ENCODE data around the gene HBA1. TPM values are rescaled to one million over a fixed set of nuclear protein-coding genes. Genes with fewer than 3 reads are reported as not detected.

The HBA1 gene
- total RNA-seq, 4 donors from 2014 or later = 11.9 to 71.7 (median 41.0) TPM

DNA sequence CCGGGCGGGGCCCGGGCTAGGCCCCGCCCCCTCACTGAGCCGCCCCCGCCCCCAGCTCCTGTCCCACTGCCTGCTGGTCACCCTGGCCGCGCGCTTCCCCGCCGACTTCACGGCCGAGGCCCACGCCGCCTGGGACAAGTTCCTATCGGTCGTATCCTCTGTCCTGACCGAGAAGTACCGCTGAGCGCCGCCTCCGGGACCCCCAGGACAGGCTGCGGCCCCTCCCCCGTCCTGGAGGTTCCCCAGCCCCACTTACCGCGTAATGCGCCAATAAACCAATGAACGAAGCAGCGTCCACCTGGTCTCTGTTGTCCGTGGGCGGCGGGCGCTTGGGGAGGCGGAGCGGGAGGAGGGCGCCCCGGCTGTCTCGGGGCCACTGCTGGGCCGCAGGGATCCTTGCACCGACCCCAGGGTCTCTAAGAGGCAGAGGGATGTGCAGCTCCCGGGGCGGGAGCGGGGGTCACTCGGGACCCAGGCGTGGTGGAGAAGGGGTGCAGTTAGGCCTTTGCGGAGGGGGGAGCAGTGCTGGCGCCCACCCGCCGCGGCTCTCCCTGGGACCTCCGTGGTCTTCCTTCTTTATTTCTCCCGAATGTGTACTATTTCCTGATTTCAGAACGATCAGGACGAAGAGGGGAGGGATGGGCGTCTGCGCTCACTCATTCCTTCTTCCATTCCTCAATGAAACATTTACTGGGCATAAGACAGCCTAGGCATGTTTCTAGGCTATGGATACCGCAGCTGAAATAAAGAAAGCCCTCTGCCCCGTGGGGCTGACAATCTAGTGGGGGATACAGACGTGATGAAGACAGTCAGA, 22.1 kb upstream of the HBA1 start:
- TF ChIP-seq, protein P1, sequence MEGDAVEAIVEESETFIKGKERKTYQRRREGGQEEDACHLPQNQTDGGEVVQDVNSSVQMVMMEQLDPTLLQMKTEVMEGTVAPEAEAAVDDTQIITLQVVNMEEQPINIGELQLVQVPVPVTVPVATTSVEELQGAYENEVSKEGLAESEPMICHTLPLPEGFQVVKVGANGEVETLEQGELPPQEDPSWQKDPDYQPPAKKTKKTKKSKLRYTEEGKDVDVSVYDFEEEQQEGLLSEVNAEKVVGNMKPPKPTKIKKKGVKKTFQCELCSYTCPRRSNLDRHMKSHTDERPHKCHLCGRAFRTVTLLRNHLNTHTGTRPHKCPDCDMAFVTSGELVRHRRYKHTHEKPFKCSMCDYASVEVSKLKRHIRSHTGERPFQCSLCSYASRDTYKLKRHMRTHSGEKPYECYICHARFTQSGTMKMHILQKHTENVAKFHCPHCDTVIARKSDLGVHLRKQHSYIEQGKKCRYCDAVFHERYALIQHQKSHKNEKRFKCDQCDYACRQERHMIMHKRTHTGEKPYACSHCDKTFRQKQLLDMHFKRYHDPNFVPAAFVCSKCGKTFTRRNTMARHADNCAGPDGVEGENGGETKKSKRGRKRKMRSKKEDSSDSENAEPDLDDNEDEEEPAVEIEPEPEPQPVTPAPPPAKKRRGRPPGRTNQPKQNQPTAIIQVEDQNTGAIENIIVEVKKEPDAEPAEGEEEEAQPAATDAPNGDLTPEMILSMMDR (IDR thresholded peaks at IDR 0.05; ENCODE audit: low read depth) = no peak

DNA sequence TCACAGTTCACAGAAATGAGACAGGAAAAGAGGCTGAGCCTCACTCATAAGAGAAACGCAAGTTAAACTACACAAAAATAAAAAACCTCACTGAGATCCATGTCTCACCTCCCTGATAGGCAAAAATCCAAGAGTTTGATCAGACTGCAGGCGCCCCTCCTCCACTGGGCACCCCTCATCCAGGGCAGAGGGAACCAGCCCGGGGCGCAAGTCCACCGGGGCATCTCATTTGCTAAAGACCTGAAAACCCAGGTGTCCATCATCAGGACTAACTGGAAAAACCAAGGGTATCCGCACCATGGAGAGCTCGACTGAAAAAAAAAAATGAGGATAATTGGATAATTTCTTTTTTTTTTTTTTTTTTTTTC, 21.5 kb upstream of the HBA1 start:
- TF ChIP-seq, protein P1 (IDR thresholded peaks at IDR 0.05; ENCODE audit: low read depth) = no peak

DNA sequence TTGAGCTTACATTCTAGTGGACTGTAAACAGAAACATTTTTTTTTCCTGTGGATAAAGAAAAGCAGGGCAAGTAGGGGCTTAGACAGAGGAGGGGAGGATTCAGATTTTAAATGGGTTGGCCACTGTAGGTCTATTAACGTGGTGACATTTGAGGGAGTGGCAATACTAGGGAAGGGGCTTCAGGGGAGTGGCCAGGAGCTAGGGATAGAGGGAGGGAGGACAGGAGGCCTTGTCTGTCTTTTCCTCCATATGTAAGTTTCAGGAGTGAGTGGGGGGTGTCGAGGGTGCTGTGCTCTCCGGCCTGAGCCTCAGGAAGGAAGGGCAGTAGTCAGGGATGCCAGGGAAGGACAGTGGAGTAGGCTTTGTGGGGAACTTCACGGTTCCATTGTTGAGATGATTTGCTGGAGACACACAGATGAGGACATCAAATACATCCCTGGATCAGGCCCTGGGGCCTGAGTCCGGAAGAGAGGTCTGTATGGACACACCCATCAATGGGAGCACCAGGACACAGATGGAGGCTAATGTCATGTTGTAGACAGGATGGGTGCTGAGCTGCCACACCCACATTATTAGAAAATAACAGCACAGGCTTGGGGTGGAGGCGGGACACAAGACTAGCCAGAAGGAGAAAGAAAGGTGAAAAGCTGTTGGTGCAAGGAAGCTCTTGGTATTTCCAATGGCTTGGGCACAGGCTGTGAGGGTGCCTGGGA, 17.2 kb upstream of the HBA1 start:
- TF ChIP-seq, protein P1 (IDR thresholded peaks at IDR 0.05; ENCODE audit: low read depth) = no peak

DNA sequence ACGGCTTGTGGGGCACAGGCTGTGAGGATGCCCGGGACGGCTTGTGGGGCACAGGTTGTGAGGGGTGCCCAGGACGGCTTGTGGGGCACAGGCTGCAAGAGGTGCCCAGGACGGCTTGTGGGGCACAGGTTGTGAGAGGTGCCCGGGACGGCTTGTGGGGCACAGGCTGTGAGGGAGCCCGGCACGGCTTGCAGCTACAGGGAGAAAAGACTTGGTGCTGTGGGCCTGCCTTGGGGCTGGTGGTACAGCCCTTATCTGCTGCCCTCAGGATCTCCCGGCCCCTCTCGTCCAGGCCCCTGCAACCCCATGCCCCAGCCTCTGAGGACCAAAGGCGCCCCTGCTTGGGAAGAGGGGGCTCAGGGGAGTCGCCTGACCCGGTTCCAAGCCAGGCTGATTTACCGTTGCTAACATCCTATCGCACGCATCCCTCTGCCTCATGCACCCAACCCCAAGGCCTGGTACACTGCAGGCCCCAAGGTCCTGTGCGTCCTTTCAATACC, 15.7 kb upstream of the HBA1 start:
- TF ChIP-seq, protein P1 (IDR thresholded peaks at IDR 0.05; ENCODE audit: low read depth) = no peak

DNA sequence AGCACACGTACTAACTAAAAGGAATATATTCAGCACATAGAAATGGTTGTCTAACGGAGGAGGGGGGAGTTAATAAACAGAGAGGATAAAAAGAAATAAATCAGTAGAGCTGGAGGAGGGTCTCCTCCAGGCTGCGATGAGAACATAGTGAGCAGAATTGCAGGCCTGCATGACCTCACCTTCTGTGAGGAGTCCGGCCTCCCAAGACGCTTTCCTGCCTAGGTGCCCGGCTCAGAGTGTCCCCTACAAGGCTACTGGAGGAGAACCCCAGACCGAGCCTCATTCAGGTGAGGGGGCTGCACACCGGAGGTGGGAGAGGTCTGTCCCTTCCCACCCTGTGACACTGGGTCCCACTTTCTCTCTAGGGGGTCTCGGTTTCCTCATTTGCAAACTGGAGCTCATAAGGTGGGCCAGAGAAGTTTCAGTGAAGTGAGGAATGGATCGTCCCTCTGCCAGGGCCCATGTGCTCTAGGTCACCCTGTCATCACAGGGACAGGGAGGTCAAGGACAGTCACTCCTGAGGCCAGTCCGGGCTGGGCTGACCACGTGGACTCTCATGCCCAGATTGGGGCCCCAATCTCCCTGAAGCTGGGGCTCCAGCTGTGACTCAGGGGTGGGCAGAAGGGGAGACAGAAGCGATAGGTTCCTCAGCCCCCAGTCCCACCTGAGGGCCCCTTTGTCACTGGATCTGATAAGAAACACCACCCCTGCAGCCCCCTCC, 14.0 kb upstream of the HBA1 start:
- TF ChIP-seq, protein P1 (IDR thresholded peaks at IDR 0.05; ENCODE audit: low read depth) = no peak

DNA sequence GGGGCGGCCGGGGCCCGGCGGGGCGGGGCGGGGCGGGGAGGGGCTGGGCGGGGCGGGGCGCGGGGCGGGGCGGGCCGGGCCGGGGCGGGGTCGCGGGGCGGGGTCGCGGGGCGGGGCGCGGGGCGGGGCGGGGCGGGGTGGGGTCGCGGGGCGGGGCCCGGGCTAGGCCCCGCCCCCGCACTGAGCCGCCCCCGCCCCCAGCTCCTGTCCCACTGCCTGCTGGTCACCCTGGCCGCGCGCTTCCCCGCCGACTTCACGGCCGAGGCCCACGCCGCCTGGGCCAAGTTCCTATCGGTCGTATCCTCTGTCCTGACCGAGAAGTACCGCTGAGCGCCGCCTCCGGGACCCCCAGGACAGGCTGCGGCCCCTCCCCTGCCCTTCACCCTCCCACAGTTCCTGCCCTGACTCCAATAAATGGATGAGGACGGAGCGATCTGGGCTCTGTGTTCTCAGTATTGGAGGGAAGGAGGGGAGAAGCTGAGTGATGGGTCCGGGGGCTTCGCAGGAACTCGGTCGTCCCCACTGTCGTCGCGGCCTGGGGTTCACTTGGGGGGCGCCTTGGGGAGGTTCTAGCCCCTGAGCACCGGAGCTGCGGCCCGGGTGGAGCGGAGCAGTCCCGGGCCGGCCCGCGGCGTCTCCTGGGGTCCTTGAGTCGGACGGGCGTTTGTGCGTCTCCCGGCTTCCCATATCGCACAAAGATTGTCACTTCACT, 11.5 kb upstream of the HBA1 start:
- TF ChIP-seq, protein P1 (IDR thresholded peaks at IDR 0.05; ENCODE audit: low read depth) = no peak
